Caki2 (cell line): ENCODE data around the gene TP63. TPM values are rescaled to one million over a fixed set of nuclear protein-coding genes. Genes with fewer than 3 reads are reported as not detected.
"Not testable (repeated sequence)": the region's sequence is repeated elsewhere in the genome, so short reads cannot be mapped to it uniquely, and the experiment has no call there.

Source experiments
- DNase-seq: peaks from one replicate; pipeline ENCODE4 v3.0.0-alpha.2; 2015; ENCODE audit warnings: low read depth
- in situ Hi-C: cut with HindIII; loops from 2 replicates; pipeline ENCODE4 v1.10.0; 2016; ENCODE audit warnings: low sequenced_read_pairs, low pct_unique_long_range_greater_than_20kb, mixed read lengths
- total RNA-seq: library from RNA; depleted of rRNA; stranded (reverse); fragments of >200 nt; shearing (Covaris generic); gene quantifications from 2 replicates; pipeline ENCODE4 v1.2.3, GENCODE V29; 2014; ENCODE audit warnings: low replicate concordance; rRNA removed

The TP63 gene
- not detected in 2 replicates for total RNA-seq

- DNase-seq = no peak
- in situ Hi-C loops = no loop called here
These were observed at the start of gene TP63 for GRCh38 chr3:189631373-189631408. TSS of gene TP63 (plus strand) at chr3:189631389. CDS start at chr3:189631516, 127 bp downstream.

GRCh38 chr3:189582179-189582578, 49.0 kb upstream of the TP63 start:
- no peak for DNase-seq

GRCh38 chr3:189584645-189585044, 46.5 kb upstream of the TP63 start:
- in situ Hi-C loops = no loop called here
- no peak for DNase-seq

More at GRCh38 chr3:189582179-189582578, 49.0 kb upstream of the TP63 start:
- in situ Hi-C loops = no loop called here

GRCh38 chr3:189586941-189587663, 44.1 kb upstream of the TP63 start:
- no peak for DNase-seq
- in situ Hi-C loops = no loop called here

- in situ Hi-C loops = no loop called here
These were observed 43.5 kb upstream of the TP63 start for GRCh38 chr3:189587664-189588040.

GRCh38 chr3:189588070-189588469, 43.1 kb upstream of the TP63 start:
- DNase-seq = no peak
- in situ Hi-C loops = no loop called here

More at GRCh38 chr3:189587664-189588040, 43.5 kb upstream of the TP63 start:
- DNase-seq = no peak

- no peak for DNase-seq
- in situ Hi-C loops = no loop called here
These were observed 42.6 kb upstream of the TP63 start for GRCh38 chr3:189588475-189589178.

- in situ Hi-C loops = no loop called here
- no peak for DNase-seq
These were observed 42.0 kb upstream of the TP63 start for GRCh38 chr3:189589179-189589569.

- DNase-seq = no peak
- in situ Hi-C loops = no loop called here
These were observed 41.0 kb upstream of the TP63 start for GRCh38 chr3:189590223-189590622.

GRCh38 chr3:189593581-189593980, 37.6 kb upstream of the TP63 start:
- no peak for DNase-seq

GRCh38 chr3:189596078-189596979, 34.9 kb upstream of the TP63 start:
- DNase-seq, in situ Hi-C loops: not testable (repeated sequence)

More at GRCh38 chr3:189593581-189593980, 37.6 kb upstream of the TP63 start:
- in situ Hi-C loops = no loop called here

GRCh38 chr3:189597918-189598317, 33.3 kb upstream of the TP63 start:
- in situ Hi-C loops = no loop called here
- DNase-seq = no peak

GRCh38 chr3:189598530-189599225, 32.5 kb upstream of the TP63 start:
- DNase-seq = no peak
- in situ Hi-C loops = no loop called here

- in situ Hi-C loops = no loop called here
- no peak for DNase-seq
These were observed 28.7 kb upstream of the TP63 start for GRCh38 chr3:189602471-189602870.

- no peak for DNase-seq
- in situ Hi-C loops = no loop called here
These were observed 25.5 kb upstream of the TP63 start for GRCh38 chr3:189605717-189606116.

- DNase-seq = peak; percentile 19
- in situ Hi-C loops = no loop called here
These were observed 24.4 kb upstream of the TP63 start for GRCh38 chr3:189606774-189607173.

- DNase-seq, in situ Hi-C loops: not testable (repeated sequence)
These were observed 18.5 kb upstream of the TP63 start for GRCh38 chr3:189612641-189613040.

GRCh38 chr3:189613122-189613521, 18.1 kb upstream of the TP63 start:
- DNase-seq = no peak
- in situ Hi-C loops = no loop called here
